Measurements from ENCODE around the gene NMT2.

The NMT2 gene

DNA sequence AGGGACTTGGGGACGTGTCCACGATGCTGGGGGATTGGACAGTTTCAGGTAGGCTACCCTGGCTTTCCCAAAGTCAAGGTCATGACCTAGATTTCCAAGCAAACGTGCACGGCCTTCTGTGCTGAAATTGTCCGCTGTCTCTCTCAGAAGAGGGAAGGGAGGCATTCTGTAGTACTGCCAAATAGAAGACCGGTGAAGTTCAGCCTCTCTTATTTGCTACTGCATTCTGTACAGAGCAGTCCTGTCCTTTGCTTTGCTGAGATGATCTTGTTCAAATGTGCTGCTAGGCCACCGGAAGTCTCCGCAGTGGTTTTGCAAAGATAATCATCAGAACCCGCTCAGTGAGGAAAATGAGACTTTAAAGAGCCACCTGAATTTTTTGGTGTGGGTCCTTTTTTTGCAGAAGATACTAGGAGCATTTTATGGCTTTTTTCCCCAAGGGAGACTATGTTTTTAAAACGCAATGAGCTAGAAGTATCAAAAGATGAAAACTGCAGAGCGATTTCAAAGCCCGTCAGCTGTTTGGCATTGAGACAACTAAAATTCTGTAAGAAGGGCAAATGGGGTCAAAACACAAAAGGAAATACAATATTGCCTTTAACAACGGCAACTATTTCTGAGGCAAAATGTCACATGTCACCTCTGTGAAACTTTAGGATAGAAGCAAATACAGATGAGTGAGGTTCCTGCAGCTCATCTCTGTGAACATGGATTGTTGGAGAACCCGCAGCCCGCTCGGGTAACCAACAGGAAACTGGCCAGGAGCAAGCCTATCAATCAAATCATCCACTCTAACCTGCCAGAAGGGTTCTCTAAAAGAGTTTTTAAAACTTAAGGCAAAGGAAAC is 1.3 kb upstream of the NMT2 start:
- H3K9me3 ChIP-seq (ENCODE audit: insufficient read depth, low read length) = no peaks in the 10 kb centered on the region
- no peaks in the 10 kb centered on the region for H3K36me3 ChIP-seq (replicated peaks; ENCODE audit: low read depth, low read length)
- no peak overlapping the region; the same call in 1 of the 2 replicates for H3K4me2 ChIP-seq (ENCODE audit: low read length)
- peaks cover 9% of the 10 kb centered on the region; the same call in 1 of the 2 replicates for H3K4me1 ChIP-seq (ENCODE audit: low read length)
- H3K4me3 ChIP-seq (ENCODE audit: low read length) = no peak overlapping the region
- H3K79me2 ChIP-seq (ENCODE audit: low read length) = no peaks in the 10 kb centered on the region
- H3K27ac ChIP-seq (ENCODE audit: low read length) = no peak overlapping the region
- no peak overlapping the region for H2AFZ ChIP-seq (ENCODE audit: low read depth, low read length)
- H4K20me1 ChIP-seq (ENCODE audit: insufficient read depth, low read length) = no peaks in the 10 kb centered on the region
- 0 out of 2 replicates have a peak, but pooled peaks cover 10% of the 10 kb centered on the region for H3K27me3 ChIP-seq (ENCODE audit: low read depth, low read length)
- TF ChIP-seq CTCF (IDR thresholded peaks at IDR 0.05; ENCODE audit: low read depth, low read length) (no peak), EZH2phosphoT487 (IDR thresholded peaks at IDR 0.05; ENCODE audit: low read depth) (no peak)
- no peak overlapping the region for H3K9ac ChIP-seq (ENCODE audit: low read length)

- Histone ChIP-seq H3K27ac (ENCODE audit: low read length) (no peak overlapping the region), H3K36me3 (replicated peaks; ENCODE audit: low read depth, low read length) (no peaks in the 10 kb centered on the region), H4K20me1 (ENCODE audit: insufficient read depth, low read length) (no peaks in the 10 kb centered on the region), H3K4me1 (ENCODE audit: low read length) (peaks cover 9% of the 10 kb centered on the region; the same call in 1 of the 2 replicates), H3K79me2 (ENCODE audit: low read length) (no peaks in the 10 kb centered on the region), H3K27me3 (ENCODE audit: low read depth, low read length) (0 out of 2 replicates have a peak, but pooled peaks cover 10% of the 10 kb centered on the region), H3K4me3 (ENCODE audit: low read length) (peak overlapping the region; percentile 75), H3K4me2 (ENCODE audit: low read length) (peak overlapping the region; percentile 75), H3K9me3 (ENCODE audit: insufficient read depth, low read length) (no peaks in the 10 kb centered on the region), H2AFZ (ENCODE audit: low read depth, low read length) (no peak overlapping the region), H3K9ac (ENCODE audit: low read length) (no peak overlapping the region)
- no peak for TF ChIP-seq CTCF (IDR thresholded peaks at IDR 0.05; ENCODE audit: low read depth, low read length)
- TF ChIP-seq EZH2phosphoT487 (IDR thresholded peaks at IDR 0.05; ENCODE audit: low read depth) = no peak
Observed at GRCh38 chr10:15168786-15169554, 477 bp upstream of the NMT2 start.

- Histone ChIP-seq H3K4me2 (ENCODE audit: low read length) (peak overlapping the region; percentile 82), H3K4me1 (ENCODE audit: low read length) (peaks cover 9% of the 10 kb centered on the region; the same call in 1 of the 2 replicates), H3K79me2 (ENCODE audit: low read length) (no peaks in the 10 kb centered on the region), H4K20me1 (ENCODE audit: insufficient read depth, low read length) (no peaks in the 10 kb centered on the region), H3K27ac (ENCODE audit: low read length) (no peak overlapping the region), H3K9ac (ENCODE audit: low read length) (peak overlapping the region; percentile 74), H3K9me3 (ENCODE audit: insufficient read depth, low read length) (no peaks in the 10 kb centered on the region), H3K27me3 (ENCODE audit: low read depth, low read length) (0 out of 2 replicates have a peak, but pooled peaks cover 10% of the 10 kb centered on the region), H2AFZ (ENCODE audit: low read depth, low read length) (peak overlapping the region; percentile 12; the same call in 1 of the 2 replicates), H3K4me3 (ENCODE audit: low read length) (peak overlapping the region; percentile 98), H3K36me3 (replicated peaks; ENCODE audit: low read depth, low read length) (no peaks in the 10 kb centered on the region)
- peak; percentile 24 for TF ChIP-seq CTCF (IDR thresholded peaks at IDR 0.05; ENCODE audit: low read depth, low read length)
- no peak for TF ChIP-seq EZH2phosphoT487 (IDR thresholded peaks at IDR 0.05; ENCODE audit: low read depth)
Observed at GRCh38 chr10:15167411-15168290, 842 bp downstream of the NMT2 start.
